Endothelial cell of umbilical vein (primary cell): Measurements from ENCODE around the gene ZNF778. TPM values are rescaled to one million over a fixed set of nuclear protein-coding genes. Genes with fewer than 3 reads are reported as not detected.

Experiments
- BruUV-seq: library from RNA; stranded (reverse); fragments of 400-500 nt; replicated peaks from 2 replicates; lab custom pipeline; 2021; lab: Mats Ljungman, UMichigan
- CTCF ChIA-PET: fragments of 300-600, 350-600 bp; sonication (Branson Sonifier 250); formaldehyde crosslinking; loops from one replicate; lab custom pipeline; 2021; ENCODE audit warnings: antibody characterized with exemption, inconsistent platforms; lab: Charles Lee
- POLR2A ChIA-PET: fragments of 300-600, 350-600 bp; sonication (Branson Sonifier 250); formaldehyde crosslinking; loops from one replicate; lab custom pipeline; 2021; ENCODE audit warnings: antibody characterized with exemption, inconsistent platforms; lab: Charles Lee
- DNase-seq: peaks from one replicate; pipeline ENCODE4 v3.0.0-alpha.2; 2011; ENCODE audit warnings: low read depth, low spot score
- FAIRE-seq: peaks from 2 replicates; lab custom pipeline; 2011; peaks lifted over from hg19 to GRCh38; lab: Jason Lieb, UNC
- H2AFZ ChIP-seq: 2 replicates; pipeline ENCODE4 v1.6.0; 2012; ENCODE audit warnings: low read depth, low read length, control low read depth, inconsistent platforms
- H3K27ac ChIP-seq: 2 replicates; pipeline ENCODE4 v1.5.1; 2011; ENCODE audit warnings: low read depth, mild to moderate bottlenecking, control low read depth, low read length, moderate library complexity; ENCODE audit not compliant: insufficient read depth
- H3K27me3 ChIP-seq, 2 experiments: 2 replicates each; pipeline versions ENCODE4 v1.6.0 to v1.6.1; 2011; ENCODE audit warnings: low read length in 2 of 2, mixed read lengths in 1 of 2; ENCODE audit not compliant: control insufficient read depth in 2 of 2, insufficient read depth in 2 of 2
- H3K36me3 ChIP-seq, 2 experiments: 2 replicates in 1 of 2; 3 replicates in 1 of 2; pipeline ENCODE4 v1.5.1; 2011; ENCODE audit warnings: low read length in 2 of 2, mild to moderate bottlenecking in 1 of 2, moderate library complexity in 1 of 2; ENCODE audit not compliant: control insufficient read depth in 2 of 2, insufficient read depth in 2 of 2; ENCODE audit errors: extremely low read depth in 1 of 2
- H3K4me1 ChIP-seq: 3 replicates; pipeline ENCODE4 v1.5.1; 2011; ENCODE audit warnings: mild to moderate bottlenecking, low read length; ENCODE audit not compliant: control insufficient read depth, insufficient read depth; ENCODE audit errors: extremely low read depth
- H3K4me2 ChIP-seq: 2 replicates; pipeline ENCODE4 v1.6.1; 2011; ENCODE audit warnings: low read length, control low read depth, mixed read lengths; ENCODE audit not compliant: insufficient read depth
- H3K4me3 ChIP-seq, 3 experiments: fragments of 200-600 bp in 1 of 3; sonication (generic), shearing (Covaris generic) in 1 of 3; replicated peaks in 1 of 3; 2 replicates each; pipeline ENCODE4 v1.5.1; 2011 to 2016; ENCODE audit warnings: control low read depth in 3 of 3, low read length in 3 of 3, mild to moderate bottlenecking in 2 of 3, inconsistent platforms in 1 of 3, low read depth in 1 of 3, moderate library complexity in 1 of 3; ENCODE audit not compliant: insufficient read depth in 1 of 3
- H3K79me2 ChIP-seq: 2 replicates; pipeline ENCODE4 v1.6.0; 2012; ENCODE audit warnings: low read length, inconsistent platforms; ENCODE audit not compliant: control insufficient read depth, insufficient read depth
- H3K9ac ChIP-seq: replicated peaks from 2 replicates; pipeline ENCODE3; 2011; ENCODE audit warnings: low read length, control low read depth; ENCODE audit not compliant: insufficient read depth; ENCODE audit errors: extremely low read depth
- H3K9me1 ChIP-seq: replicated peaks from 3 replicates; pipeline ENCODE4 v1.6.0; 2011; ENCODE audit warnings: mild to moderate bottlenecking, low read length; ENCODE audit not compliant: control insufficient read depth, insufficient read depth; ENCODE audit errors: extremely low read depth
- H3K9me3 ChIP-seq: replicated peaks from 2 replicates; pipeline ENCODE4 v1.5.1; 2012; ENCODE audit warnings: low read length, inconsistent platforms; ENCODE audit not compliant: control insufficient read depth, insufficient read depth
- H4K20me1 ChIP-seq: replicated peaks from 2 replicates; pipeline ENCODE3; 2011; ENCODE audit warnings: mild to moderate bottlenecking, low read length; ENCODE audit not compliant: control insufficient read depth, insufficient read depth; ENCODE audit errors: extremely low read depth
- EZH2 ChIP-seq: IDR thresholded peaks from 2 replicates; pipeline ENCODE4 v1.6.1; 2012; ENCODE audit warnings: borderline replicate concordance, low read depth, mild to moderate bottlenecking, moderate library complexity, low read length, inconsistent platforms; ENCODE audit not compliant: severe bottlenecking
- FOS ChIP-seq: IDR thresholded peaks from 2 replicates; pipeline ENCODE4 v1.6.1; 2011; ENCODE audit warnings: mild to moderate bottlenecking, low read length, moderate library complexity, borderline replicate concordance; ENCODE audit not compliant: insufficient read depth
- JUN ChIP-seq: IDR thresholded peaks from 2 replicates; pipeline ENCODE4 v1.6.1; 2011; ENCODE audit warnings: borderline replicate concordance, low read depth; ENCODE audit not compliant: insufficient read length, insufficient read depth
- MYC ChIP-seq: IDR thresholded peaks from one replicate; pipeline ENCODE4 v1.6.1; 2011; ENCODE audit warnings: mild to moderate bottlenecking, low read depth, low read length
- POLR2A ChIP-seq: IDR thresholded peaks from 2 replicates; pipeline ENCODE4 v1.6.1; 2012; ENCODE audit warnings: low read depth, mild to moderate bottlenecking, control low read depth, low read length
- POLR2AphosphoS5 ChIP-seq: IDR thresholded peaks from 2 replicates; pipeline ENCODE4 v1.6.1; 2012; ENCODE audit warnings: low read depth, mild to moderate bottlenecking, control low read depth, low read length, moderate library complexity; ENCODE audit not compliant: insufficient read depth
- dilution Hi-C: fragments of 300-500 bp; cut with MboI; formaldehyde crosslinking; loops from one replicate; pipeline ENCODE4 v1.15.0; 2019; ENCODE audit warnings: low sequenced_read_pairs; ENCODE audit not compliant: extremely low pct_ligation_motif_present
- intact Hi-C: fragments of 100-400 bp; cut with micrococcal nuclease; formaldehyde crosslinking; loops from one replicate; pipeline ENCODE4 v1.10.0; 2022
- polyA plus RNA-seq, 4 experiments: library from polyadenylated mRNA; depleted of rRNA in 3 of 4; stranded (reverse) in 3 of 4; unstranded in 1 of 4; fragments of >200 nt; gene quantifications; 2 replicates each; pipeline versions ENCODE4 v1.2.1 to v1.2.3, GENCODE V29; 2011 to 2012; ENCODE audit warnings: missing spikeins in 1 of 4
- total RNA-seq: library from RNA; stranded (reverse); gene quantifications from 2 replicates; pipeline ENCODE4 v1.2.3, GENCODE V29; 2021
- TF ChIP-seq, protein P1 (sequence below), 2 donors: IDR thresholded peaks; 1 replicate in 1 of 2; 2 replicates in 1 of 2; pipeline ENCODE4 v1.5.1; 2011; ENCODE audit warnings: low read length in 2 of 2, mild to moderate bottlenecking in 2 of 2, moderate library complexity in 2 of 2, control low read depth in 1 of 2, inconsistent platforms in 1 of 2, low read depth in 1 of 2; ENCODE audit not compliant: insufficient read depth in 1 of 2; ENCODE audit errors: extremely low read depth in 1 of 2
- TF ChIP-seq, protein P2 (sequence below): IDR thresholded peaks from 2 replicates; pipeline ENCODE4 v1.6.1; 2011; ENCODE audit not compliant: insufficient read depth, insufficient read length

Gene ZNF778
- total and polyA plus RNA-seq, 2 donors (not counting 3 experiments of a cell fraction or from before 2014, with no cell fraction given) = 3.8 to 10.9 TPM

DNA sequence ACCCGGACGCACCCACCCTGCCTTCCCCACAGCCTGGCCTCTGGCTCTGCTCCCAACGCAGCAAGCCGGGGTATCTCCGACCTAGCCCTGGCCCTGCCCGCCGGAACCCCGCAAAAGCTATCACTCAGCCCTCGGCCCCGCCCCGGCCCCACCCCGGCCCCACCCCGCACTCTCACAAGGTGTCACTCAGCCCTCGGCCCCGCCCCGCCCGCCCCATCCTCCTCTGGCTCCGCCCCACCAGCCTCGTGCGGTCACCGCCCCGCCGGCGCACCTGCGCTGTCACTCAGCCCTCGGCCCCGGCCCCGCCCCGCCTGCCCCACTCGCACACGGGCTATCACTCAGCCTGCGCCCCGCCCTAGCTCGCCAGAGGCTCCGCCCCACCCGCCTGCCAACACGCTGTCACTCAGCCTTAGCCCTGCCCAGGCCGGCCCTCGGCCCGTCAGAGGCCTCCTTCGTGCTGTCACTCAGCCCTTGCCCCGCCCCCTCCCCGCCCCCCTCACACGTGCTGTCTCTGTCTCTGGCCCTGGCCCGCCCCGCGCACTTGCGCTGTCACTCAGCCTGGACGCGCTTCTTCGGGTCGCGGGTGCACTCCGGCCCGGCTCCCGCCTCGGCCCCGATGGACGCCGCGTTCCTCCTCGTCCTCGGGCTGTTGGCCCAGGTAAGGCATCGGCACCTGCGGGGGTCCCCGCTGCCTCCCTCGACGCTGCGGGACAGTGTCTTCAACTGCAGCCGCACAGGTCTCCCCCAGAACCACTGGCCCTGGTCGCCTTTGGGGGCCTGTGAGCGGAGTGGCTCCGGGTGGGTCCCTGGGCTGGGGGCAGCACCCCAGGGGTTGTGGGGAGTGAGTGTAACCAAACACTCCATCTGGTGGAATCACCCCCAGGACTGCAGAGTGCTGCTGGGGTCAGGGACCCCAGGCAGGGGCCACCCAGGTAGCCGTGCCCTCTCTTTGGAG is 46.0 kb upstream of the ZNF778 start, which contains the start of gene CDH15:
TSS of gene CDH15 (plus strand) at position 533 of the 955 bp plus-strand sequence. CDS start at position 617, 84 bp downstream.
- intact Hi-C loops (loop anchor here (1.0 kb wide), 2 partner anchors 21 to 45 kb away; no protein-coding TSS in a partner anchor), dilution Hi-C loops (no loop called here)
- no peaks in the 10 kb centered on the region for H3K9me3 ChIP-seq
- no peaks in the 10 kb centered on the region for H3K79me2 ChIP-seq
- BruUV-seq = no TSS peak
- peaks cover 0 to 3% of the 10 kb centered on the region in 2 experiments for H3K27me3 ChIP-seq
- peak within 1 kb of the TSS; percentile 33 for H3K4me2 ChIP-seq
- DNase-seq (peak; percentile 88), FAIRE-seq (peak; percentile 92)
- H3K36me3 ChIP-seq = no peaks in the 10 kb centered on the region
- peaks cover 3% of the 10 kb centered on the region for H3K4me1 ChIP-seq
- no peaks in the 10 kb centered on the region for H3K9me1 ChIP-seq
- ChIA-PET CTCF (interaction anchor here (0.9 to 1.1 kb wide), 3 partner anchors 9 to 434 kb away, joined by 3 to 7 read pairs (median 3); no protein-coding TSS in a partner anchor), POLR2A (interaction anchor here (0.7 kb wide), 1 partner anchor 1216 kb away, joined by 4 read pairs; no protein-coding TSS in a partner anchor)
- no peaks in the 10 kb centered on the region for H4K20me1 ChIP-seq
- no peak for TF ChIP-seq POLR2AphosphoS5
- no peak for TF ChIP-seq JUN
- TF ChIP-seq, protein P1, sequence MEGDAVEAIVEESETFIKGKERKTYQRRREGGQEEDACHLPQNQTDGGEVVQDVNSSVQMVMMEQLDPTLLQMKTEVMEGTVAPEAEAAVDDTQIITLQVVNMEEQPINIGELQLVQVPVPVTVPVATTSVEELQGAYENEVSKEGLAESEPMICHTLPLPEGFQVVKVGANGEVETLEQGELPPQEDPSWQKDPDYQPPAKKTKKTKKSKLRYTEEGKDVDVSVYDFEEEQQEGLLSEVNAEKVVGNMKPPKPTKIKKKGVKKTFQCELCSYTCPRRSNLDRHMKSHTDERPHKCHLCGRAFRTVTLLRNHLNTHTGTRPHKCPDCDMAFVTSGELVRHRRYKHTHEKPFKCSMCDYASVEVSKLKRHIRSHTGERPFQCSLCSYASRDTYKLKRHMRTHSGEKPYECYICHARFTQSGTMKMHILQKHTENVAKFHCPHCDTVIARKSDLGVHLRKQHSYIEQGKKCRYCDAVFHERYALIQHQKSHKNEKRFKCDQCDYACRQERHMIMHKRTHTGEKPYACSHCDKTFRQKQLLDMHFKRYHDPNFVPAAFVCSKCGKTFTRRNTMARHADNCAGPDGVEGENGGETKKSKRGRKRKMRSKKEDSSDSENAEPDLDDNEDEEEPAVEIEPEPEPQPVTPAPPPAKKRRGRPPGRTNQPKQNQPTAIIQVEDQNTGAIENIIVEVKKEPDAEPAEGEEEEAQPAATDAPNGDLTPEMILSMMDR (IDR thresholded peaks at IDR 0.05; ENCODE audit: extremely low read depth in 1 of 2, insufficient read depth in 1 of 2, low read depth in 1 of 2, low read length in 2 of 2) = no peak
- no peak for TF ChIP-seq POLR2A
- no peak for TF ChIP-seq EZH2
- no peak for TF ChIP-seq FOS
- no peak for TF ChIP-seq MYC
- TF ChIP-seq, protein P2, sequence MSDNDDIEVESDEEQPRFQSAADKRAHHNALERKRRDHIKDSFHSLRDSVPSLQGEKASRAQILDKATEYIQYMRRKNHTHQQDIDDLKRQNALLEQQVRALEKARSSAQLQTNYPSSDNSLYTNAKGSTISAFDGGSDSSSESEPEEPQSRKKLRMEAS = no peak
- H3K4me3 ChIP-seq = no peak within 1 kb of the TSS
- no peak within 1 kb of the TSS for H3K27ac ChIP-seq
- H3K9ac ChIP-seq = no peak within 1 kb of the TSS
- peak within 1 kb of the TSS; percentile 65 for H2AFZ ChIP-seq
